Measurements from ENCODE around the gene FAM107B.

GRCh38 chr10:14581553-14582321, 193.0 kb downstream of the FAM107B start:
- no peak for TF ChIP-seq CTCF (IDR thresholded peaks at IDR 0.05; ENCODE audit: control extremely low read depth in 1 of 3, insufficient read depth in 1 of 3, low read depth in 1 of 3, low read length in 3 of 3)
- TF ChIP-seq KDM5A (IDR thresholded peaks at IDR 0.05; ENCODE audit: low read length), result no peak
- no peak for TF ChIP-seq EZH2 (IDR thresholded peaks at IDR 0.05; ENCODE audit: low read depth, low read length, severe bottlenecking)
- TF ChIP-seq POLR2AphosphoS5 (IDR thresholded peaks at IDR 0.05; ENCODE audit: low read depth, low read length), result no peak
- no peak for TF ChIP-seq SP4 (IDR thresholded peaks at IDR 0.05; ENCODE audit: low read length)
- TF ChIP-seq GABPA (IDR thresholded peaks at IDR 0.05; ENCODE audit: borderline replicate concordance, insufficient read depth, low read length), result no peak
- TF ChIP-seq RNF2 (IDR thresholded peaks at IDR 0.05; ENCODE audit: borderline replicate concordance, low read depth, low read length, missing control alignments, poor library complexity, severe bottlenecking), result no peak
- no peak for TF ChIP-seq ZNF274 (IDR thresholded peaks at IDR 0.05; ENCODE audit: borderline replicate concordance, extremely low read depth, low read length)
- no peak for TF ChIP-seq E2F6 (IDR thresholded peaks at IDR 0.05)
- TF ChIP-seq POLR2A (IDR thresholded peaks at IDR 0.05; ENCODE audit: control extremely low read depth in 1 of 2, low read depth in 2 of 2, low read length in 2 of 2), result no peak

Measured in H1 (cell line).